Esophagus squamous epithelium (tissue), 5 donors: ENCODE results near the gene OR10P1. TPM values are rescaled to one million over a fixed set of nuclear protein-coding genes. Genes with fewer than 3 reads are reported as not detected.

Experiments
- DNase-seq: peaks from one replicate; lab custom pipeline; 2025; lab: John Stamatoyannopoulos, UW
- H3K27ac ChIP-seq, 4 donors: fragments of 200-600 bp; sonication (generic); one replicate each; pipeline ENCODE4 v1.5.1; 2016 to 2019; ENCODE audit warnings: mild to moderate bottlenecking in 1 of 4
- H3K27me3 ChIP-seq, 4 donors: fragments of 200-600 bp; sonication (generic); 1 replicate in 3 of 4; 2 replicates in 1 of 4; pipeline versions ENCODE4 v1.5.1 to v1.6.0; 2017 to 2021; ENCODE audit warnings: antibody characterized with exemption in 1 of 4
- H3K36me3 ChIP-seq, 3 donors: fragments of 200-600 bp; sonication (generic); one replicate each; pipeline ENCODE4 v1.5.1; 2016 to 2019
- H3K4me1 ChIP-seq, 3 donors: fragments of 200-600 bp; sonication (generic); one replicate each; pipeline ENCODE4 v1.5.1; 2017 to 2019
- H3K4me3 ChIP-seq, 4 donors: fragments of 200-600 bp; sonication (generic); 1 replicate in 3 of 4; 2 replicates in 1 of 4; pipeline ENCODE4 v1.5.1; 2016 to 2019; ENCODE audit warnings: mild to moderate bottlenecking in 2 of 4, moderate library complexity in 1 of 4
- H3K9me3 ChIP-seq, 3 donors: fragments of 200-600 bp; sonication (generic); one replicate each; pipeline ENCODE4 v1.5.1; 2016 to 2019
- CTCF ChIP-seq, 6 experiments: fragments of 450-650 bp in 4 of 6; fragments of 200-600 bp in 2 of 6; sonication (generic) in 2 of 6; IDR thresholded peaks; one replicate each; pipeline ENCODE4 v1.5.1; 2016 to 2019; ENCODE audit warnings: antibody characterized with exemption in 6 of 6, mild to moderate bottlenecking in 4 of 6, moderate library complexity in 4 of 6
- POLR2A ChIP-seq, 4 donors: fragments of 450-650 bp; IDR thresholded peaks; one replicate each; pipeline ENCODE4 v1.6.1; 2017; ENCODE audit warnings: antibody characterized with exemption in 4 of 4, mild to moderate bottlenecking in 4 of 4, moderate library complexity in 3 of 4
- WGBS, 2 donors: methylation state at CpG; one replicate each; pipeline ENCODE4 v1.1.5; 2018; 5-methylcytosine and 5-hydroxymethylcytosine counted together
- intact Hi-C: fragments of 100-400 bp; cut with DNase I; formaldehyde crosslinking; loops from one replicate; pipeline ENCODE4 v1.15.0; 2022
- total RNA-seq, 4 donors: library from RNA; depleted of rRNA; stranded (reverse); fragments of >200 nt; gene quantifications; one replicate each; pipeline ENCODE4 v1.1.0, GENCODE V29; 2016
- donor health status: DM: yes; HTN: yes; CAD: no.

OR10P1 gene
- total RNA-seq, 4 donors from 2014 or later, result not detected

- no peaks in the 10 kb centered on the region for H3K4me1 ChIP-seq
- WGBS, 2 donors, result 76 to 87% methylated on average over 6 of the region's 6 CpGs
- TF ChIP-seq CTCF (IDR thresholded peaks at IDR 0.05), result no peak
- TF ChIP-seq POLR2A (IDR thresholded peaks at IDR 0.05), result no peak
- no peak for DNase-seq
- no peaks in the 10 kb centered on the region for H3K36me3 ChIP-seq
- intact Hi-C loops, result no loop called here
- no peaks in the 10 kb centered on the region for H3K27me3 ChIP-seq
- H3K4me3 ChIP-seq, result no peak overlapping the region
- H3K9me3 ChIP-seq, result no peaks in the 10 kb centered on the region
- H3K27ac ChIP-seq, result no peak overlapping the region
These were observed 21.5 kb downstream of the OR10P1 start for GRCh38 chr12:55658212-55658611.

DNA sequence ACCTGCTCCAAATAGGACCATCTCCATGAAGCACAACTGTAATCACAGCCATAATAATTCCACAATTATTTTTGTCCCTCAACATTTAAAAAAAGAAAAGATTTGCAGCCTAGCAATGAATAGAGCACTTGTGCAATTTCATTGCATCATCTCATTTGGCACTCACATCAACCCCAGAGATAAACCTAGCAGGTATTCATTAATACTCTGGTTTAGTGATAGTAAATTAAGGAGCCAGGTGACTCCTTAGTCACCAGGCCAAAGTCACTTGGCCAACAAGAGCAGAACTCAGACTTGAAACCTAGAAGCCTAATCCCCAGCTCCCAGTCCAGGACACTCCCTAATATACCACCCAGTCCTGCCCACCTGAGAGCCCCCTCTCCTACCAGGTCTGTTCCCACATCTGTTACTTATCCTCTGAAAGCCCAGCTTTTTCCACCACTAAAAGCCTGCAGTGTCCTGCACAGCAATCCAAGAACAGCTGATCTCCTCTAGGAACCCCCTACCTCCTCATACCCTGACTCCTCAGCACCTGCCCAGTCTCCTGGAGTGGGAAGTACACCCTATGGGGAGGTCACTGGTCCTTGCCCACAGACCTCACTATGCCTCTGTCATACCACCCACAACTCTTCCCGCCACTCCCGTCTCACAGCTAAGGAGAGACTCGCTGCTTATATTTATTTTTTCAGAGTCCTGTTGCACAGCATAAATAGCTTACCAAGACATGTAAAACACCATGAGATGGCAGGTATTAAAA lies 22.1 kb downstream of the OR10P1 start:
- whole genome bisulfite sequencing, 2 donors, result 73% methylated on average over 2 of the region's 3 CpGs; no CpG with 5 or more reads in 1 of the 2 donors
- H3K9me3 ChIP-seq, result no peaks in the 10 kb centered on the region
- no peaks in the 10 kb centered on the region for H3K36me3 ChIP-seq
- intact Hi-C loops, result no loop called here
- H3K4me3 ChIP-seq, result no peak overlapping the region
- no peaks in the 10 kb centered on the region for H3K27me3 ChIP-seq
- no peak for DNase-seq
- H3K27ac ChIP-seq, result no peak overlapping the region
- TF ChIP-seq CTCF (IDR thresholded peaks at IDR 0.05), result no peak
- no peak for TF ChIP-seq POLR2A (IDR thresholded peaks at IDR 0.05)
- H3K4me1 ChIP-seq, result no peaks in the 10 kb centered on the region

DNA sequence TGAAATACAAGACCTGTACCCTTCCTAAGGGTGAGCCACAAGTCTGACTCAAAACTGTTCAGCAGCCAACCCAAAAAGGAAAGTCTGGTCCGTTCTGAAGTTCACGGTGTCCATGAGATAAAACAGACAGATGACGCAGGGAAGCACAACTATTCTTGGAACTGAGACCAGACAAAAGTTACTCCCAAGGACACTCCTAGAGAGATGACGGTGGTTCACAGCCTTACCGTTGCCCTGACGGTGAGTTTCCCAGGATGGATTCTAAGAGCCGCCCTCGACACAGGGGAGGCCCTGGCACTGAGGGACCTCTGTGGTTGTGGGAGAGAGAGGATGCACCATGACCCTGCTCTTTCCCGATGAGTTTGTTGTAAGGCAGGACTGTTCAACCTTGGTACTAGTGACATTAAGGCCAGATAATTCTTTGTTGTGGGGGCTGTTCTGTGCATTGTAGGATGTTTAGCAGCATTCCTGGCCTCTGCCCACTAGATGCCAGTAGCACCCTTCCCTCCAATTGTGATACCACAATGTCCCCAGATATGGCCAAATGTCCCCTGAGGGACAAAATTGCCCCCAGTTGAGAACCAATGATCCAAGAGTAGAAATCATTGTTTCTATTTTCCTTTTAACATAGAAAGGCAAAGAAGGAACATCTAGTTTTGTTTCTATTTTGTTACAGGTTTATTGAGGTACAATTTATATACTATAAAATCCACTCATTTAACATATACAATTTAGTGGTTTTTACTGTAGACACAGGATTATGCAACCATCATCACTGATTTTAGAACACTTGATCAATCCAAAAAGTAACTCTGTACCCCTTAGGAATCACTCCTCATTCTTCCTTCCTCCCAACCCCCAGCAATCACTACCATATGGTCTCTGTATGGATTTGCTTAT lies 23.0 kb downstream of the OR10P1 start:
- H3K4me1 ChIP-seq, result no peaks in the 10 kb centered on the region
- intact Hi-C loops, result no loop called here
- no peak for DNase-seq
- no peak overlapping the region for H3K4me3 ChIP-seq
- no peak overlapping the region for H3K27ac ChIP-seq
- no peaks in the 10 kb centered on the region for H3K9me3 ChIP-seq
- H3K27me3 ChIP-seq, result no peaks in the 10 kb centered on the region
- WGBS, 2 donors, result 68 to 70% methylated on average over 7 of the region's 9 CpGs
- no peak for TF ChIP-seq POLR2A (IDR thresholded peaks at IDR 0.05)
- peak in 3 of 6 experiments; percentile 11 to 34 (median 24) for TF ChIP-seq CTCF (IDR thresholded peaks at IDR 0.05)
- H3K36me3 ChIP-seq, result no peaks in the 10 kb centered on the region

DNA sequence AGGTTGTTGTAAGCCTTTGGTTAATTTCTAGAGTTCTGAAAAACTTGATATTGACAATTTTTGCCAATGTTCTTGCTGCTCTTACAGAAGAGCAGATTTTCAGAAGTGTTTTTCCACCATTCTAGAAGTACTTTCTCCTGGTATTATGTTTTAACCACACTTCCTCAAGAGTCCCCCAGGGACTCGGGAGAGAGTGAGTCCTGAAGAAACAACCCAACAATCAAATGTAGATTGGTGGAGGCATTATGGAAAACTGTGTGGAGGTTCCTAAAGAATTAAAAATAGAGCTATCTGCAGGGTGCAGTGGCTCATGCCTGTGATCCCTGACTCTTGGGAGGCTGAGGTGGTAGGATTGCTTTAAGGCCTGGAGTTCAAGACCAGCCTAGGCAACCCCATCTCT lies 26.7 kb downstream of the OR10P1 start:
- intact Hi-C loops, result no loop called here
- TF ChIP-seq CTCF (IDR thresholded peaks at IDR 0.05) (no peak), POLR2A (IDR thresholded peaks at IDR 0.05) (no peak)
- Histone ChIP-seq H3K4me3 (no peak overlapping the region), H3K27ac (no peak overlapping the region), H3K27me3 (no peaks in the 10 kb centered on the region), H3K9me3 (no peaks in the 10 kb centered on the region), H3K4me1 (no peaks in the 10 kb centered on the region), H3K36me3 (no peaks in the 10 kb centered on the region)
- WGBS, 2 donors, result 50 to 91% methylated on average over 1 of the region's 1 CpG
- DNase-seq, result no peak

GRCh38 chr12:55664826-55665225 lies 28.1 kb downstream of the OR10P1 start:
- no peak overlapping the region for H3K27ac ChIP-seq
- no peak for TF ChIP-seq POLR2A (IDR thresholded peaks at IDR 0.05)
- no peaks in the 10 kb centered on the region for H3K9me3 ChIP-seq
- 91 to 92% methylated on average over 8 to 9 of the region's 10 CpGs for WGBS, 2 donors
- no peak overlapping the region for H3K4me3 ChIP-seq
- H3K36me3 ChIP-seq, result no peaks in the 10 kb centered on the region
- no peaks in the 10 kb centered on the region for H3K27me3 ChIP-seq
- intact Hi-C loops, result no loop called here
- no peaks in the 10 kb centered on the region for H3K4me1 ChIP-seq
- DNase-seq, result no peak
